ENCODE measurements around the gene CDCA3. TPM values are rescaled to one million over a fixed set of nuclear protein-coding genes. Genes with fewer than 3 reads are reported as not detected.

CDCA3 gene
- total and polyA plus RNA-seq, 2 experiments from 2014 or later, result 47.4 to 75.6 TPM

GRCh38 chr12:6819106-6820030 lies 31.7 kb downstream of the CDCA3 start:
- no peaks in the 10 kb centered on the region for H3K9me3 Mint-ChIP-seq
- H4K20me1 ChIP-seq (replicated peaks; ENCODE audit: insufficient read depth), result no peaks in the 10 kb centered on the region
- H3K27ac ChIP-seq (ENCODE audit: low read depth), result no peak overlapping the region
- H3K9me2 ChIP-seq (ENCODE audit: insufficient read depth), result no peaks in the 10 kb centered on the region
- no peaks in the 10 kb centered on the region for H3K36me3 ChIP-seq (ENCODE audit: insufficient read depth)
- H3K4me3 ChIP-seq, result no peak overlapping the region
- peaks cover 47% of the 10 kb centered on the region for H3K4me1 ChIP-seq (ENCODE audit: insufficient read depth)
- H3K79me2 ChIP-seq (replicated peaks; ENCODE audit: insufficient read depth), result no peaks in the 10 kb centered on the region
- H3K27ac Mint-ChIP-seq, result no peak overlapping the region
- H3F3A ChIP-seq (replicated peaks; ENCODE audit: low read depth), result peaks cover 12% of the 10 kb centered on the region; the same call in 1 of the 2 replicates
- no peaks in the 10 kb centered on the region for H3K36me3 Mint-ChIP-seq (ENCODE audit: low read depth)
- DNase-seq (ENCODE audit: low spot score) (no peak), ATAC-seq (peak; percentile 3; the same call in 2 of the 3 replicates)
- peaks cover 36% of the 10 kb centered on the region for H3K27me3 ChIP-seq (ENCODE audit: insufficient read depth)
- peak overlapping the region; percentile 45; the same call in 2 of the 3 replicates for H3K4me3 Mint-ChIP-seq
- peak overlapping the region; percentile 94 for H3K4me2 ChIP-seq
- no peak for TF ChIP-seq JUNB (IDR thresholded peaks at IDR 0.05; ENCODE audit: unreplicated experiment)
- TF ChIP-seq CTCF (conservative IDR thresholded peaks at IDR 0.05; ENCODE audit: low read depth in 2 of 2), result no peak
- no peak for TF ChIP-seq ZNF114 (CRISPR knock-in tag; IDR thresholded peaks at IDR 0.05)
- TF ChIP-seq POLR2AphosphoS5 (IDR thresholded peaks at IDR 0.05; ENCODE audit: low read depth), result no peak
- no peak for TF ChIP-seq ZNF331 (CRISPR knock-in tag; IDR thresholded peaks at IDR 0.05; ENCODE audit: low read depth)
- no peak for TF ChIP-seq REST (IDR thresholded peaks at IDR 0.05; ENCODE audit: unreplicated experiment)
- no peak for TF ChIP-seq ZNF462 (CRISPR knock-in tag; IDR thresholded peaks at IDR 0.05)
- no peak for TF ChIP-seq CREB1 (CRISPR knock-in tag; IDR thresholded peaks at IDR 0.05; ENCODE audit: low read depth)
- TF ChIP-seq EZH2 (IDR thresholded peaks at IDR 0.05; ENCODE audit: low read depth, unreplicated experiment), result no peak
- peaks cover 53% of the 10 kb centered on the region for H3K4me1 Mint-ChIP-seq
- no peak overlapping the region for H2AFZ ChIP-seq
- peaks cover 37% of the 10 kb centered on the region for H3K27me3 Mint-ChIP-seq (ENCODE audit: insufficient read depth, low read depth, poor library complexity)

All from GM23338 (cell line).